GM12878 (cell line): ENCODE measurements around the gene DPEP1.

ENCODE experiments used
- CREM ChIP-seq: IDR thresholded peaks from 2 replicates; pipeline ENCODE4 v1.6.1; 2014; ENCODE audit warnings: antibody characterized with exemption, low read depth
- CTCF ChIP-seq, 3 experiments: IDR thresholded peaks in 2 of 3; conservative IDR thresholded peaks in 1 of 3; 2 replicates each; pipeline ENCODE4 v1.5.1; 2011; ENCODE audit warnings: low read depth in 3 of 3, low read length in 3 of 3, mild to moderate bottlenecking in 3 of 3, control low read depth in 2 of 3, moderate library complexity in 2 of 3, inconsistent platforms in 1 of 3, mixed read lengths in 1 of 3; ENCODE audit not compliant: control insufficient read depth in 2 of 3, insufficient read depth in 1 of 3; ENCODE audit errors: extremely low read depth in 1 of 3
- E4F1 ChIP-seq: fragments of 450-650 bp; IDR thresholded peaks from 2 replicates; pipeline ENCODE4 v1.6.1; 2018; ENCODE audit warnings: borderline replicate concordance, mild to moderate bottlenecking; ENCODE audit not compliant: partially characterized antibody
- GABPA ChIP-seq: IDR thresholded peaks from 2 replicates; pipeline ENCODE4 v1.6.1; 2014; ENCODE audit warnings: antibody characterized with exemption, low read depth, mild to moderate bottlenecking, inconsistent platforms
- REST ChIP-seq: IDR thresholded peaks from 2 replicates; pipeline ENCODE4 v1.6.1; 2012; ENCODE audit warnings: mild to moderate bottlenecking, low read depth, low read length

- TF ChIP-seq CREM = no peak
- TF ChIP-seq E4F1 = no peak
- no peak for TF ChIP-seq REST
- TF ChIP-seq GABPA = no peak
- TF ChIP-seq CTCF (IDR thresholded peaks at IDR 0.05 in 2 of 3, conservative IDR thresholded peaks at IDR 0.05 in 1 of 3; ENCODE audit: control insufficient read depth in 2 of 3, extremely low read depth in 1 of 3, insufficient read depth in 1 of 3, low read depth in 3 of 3, low read length in 3 of 3) = no peak
Measured at GRCh38 chr16:89621136-89621697, 7.8 kb downstream of the DPEP1 start.
